HTR-8/SVneo (cell line): Measurements from ENCODE around the gene SMARCA5.
A peak's percentile ranks its signal among the peaks of the same experiment; 100 is the strongest.

Source experiments
- DNase-seq: peaks from one replicate; pipeline ENCODE4 v3.0.0; 2011; ENCODE audit warnings: low spot score, mixed read lengths; ENCODE audit not compliant: insufficient read length
- FAIRE-seq: peaks from 2 replicates; lab custom pipeline; 2011; peaks lifted over from hg19 to GRCh38; lab: Jason Lieb, UNC

Gene SMARCA5

GRCh38 chr4:143531380-143531779 lies 17.9 kb downstream of the SMARCA5 start:
- no peak for FAIRE-seq
- DNase-seq, result peak; percentile 10

DNA sequence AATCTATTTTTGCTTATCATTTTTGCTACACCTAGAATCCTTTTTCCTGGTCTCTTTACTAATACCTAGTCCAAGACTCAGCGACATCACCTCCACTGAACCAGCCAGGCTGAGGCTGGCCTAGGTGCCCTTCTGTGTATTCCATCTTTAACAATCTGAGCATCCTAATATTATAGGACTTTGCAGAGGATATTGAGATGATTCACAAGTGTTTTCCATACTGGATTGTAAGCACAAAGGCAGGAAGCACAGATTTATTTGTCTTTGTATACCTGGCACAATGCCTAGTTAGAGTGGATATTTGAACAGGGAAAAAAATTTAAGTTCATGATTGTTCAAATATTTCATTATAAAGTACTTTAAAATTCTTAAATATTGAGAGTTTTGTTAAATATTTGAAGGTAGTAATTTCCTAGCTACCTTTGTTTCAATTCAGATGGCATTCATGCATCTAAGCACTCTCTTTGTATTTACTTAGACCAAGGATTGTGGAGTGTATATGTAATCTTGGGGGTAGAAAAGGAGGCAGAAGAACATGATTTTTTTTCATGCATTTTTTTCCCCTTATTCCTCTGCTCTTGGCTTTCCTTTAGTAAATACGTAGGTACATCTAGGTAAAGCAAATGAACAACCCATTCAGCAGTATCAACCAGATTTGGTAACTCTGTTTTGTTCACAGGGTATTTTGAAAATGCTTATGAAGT lies 18.4 kb downstream of the SMARCA5 start:
- no peak for FAIRE-seq
- DNase-seq, result no peak

DNA sequence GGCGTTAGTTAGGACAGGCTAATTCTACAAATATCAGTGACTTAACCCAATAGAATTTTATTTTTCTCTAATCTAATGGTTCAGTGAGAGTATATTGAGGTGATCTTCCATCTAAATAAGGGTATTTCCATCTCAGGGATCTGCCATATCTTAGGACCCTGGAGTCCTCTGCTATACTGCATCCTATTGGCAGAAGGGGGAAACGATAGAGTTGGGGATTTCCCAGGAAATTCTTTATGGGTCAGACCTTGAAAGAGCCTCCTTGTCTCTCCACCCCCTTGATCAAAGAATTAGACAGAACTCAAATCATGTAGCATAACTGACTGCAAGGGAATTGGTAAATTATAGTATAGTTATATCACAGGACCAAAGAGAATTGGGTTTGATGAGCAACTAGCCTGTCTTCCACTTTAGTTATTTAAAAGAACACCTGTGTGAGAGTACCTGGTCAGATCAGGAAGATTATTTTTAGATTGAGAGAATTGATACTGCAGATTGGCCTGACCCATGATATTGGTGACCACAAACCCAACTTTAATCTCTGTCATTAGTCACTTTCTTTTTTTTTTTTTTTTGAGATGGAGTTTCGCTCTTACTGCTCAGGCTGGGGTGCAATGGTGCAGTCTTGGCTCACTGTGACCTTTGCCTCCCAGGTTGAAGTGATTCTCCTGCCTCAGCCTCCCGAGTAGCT lies 25.6 kb downstream of the SMARCA5 start:
- DNase-seq, result no peak
- no peak for FAIRE-seq

DNA sequence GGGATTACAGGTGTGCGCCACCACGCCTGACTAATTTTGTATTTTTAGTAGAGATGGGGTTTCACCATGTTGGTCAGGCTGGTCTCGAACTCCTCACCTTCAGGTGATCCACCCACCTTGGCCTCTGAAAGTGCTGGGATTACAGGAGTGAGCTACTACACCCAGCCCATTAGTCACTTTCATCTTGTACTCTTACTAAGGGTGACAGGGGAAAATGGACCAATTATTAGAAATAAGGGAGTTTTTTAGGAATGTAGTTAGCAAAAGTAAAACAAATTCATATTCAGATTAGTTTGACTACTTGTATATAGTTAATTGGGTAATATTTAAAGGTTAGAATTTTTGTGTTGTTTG lies 26.1 kb downstream of the SMARCA5 start:
- FAIRE-seq, result no peak

GRCh38 chr4:143549928-143550327 lies 36.4 kb downstream of the SMARCA5 start:
- DNase-seq, result no peak
- no peak for FAIRE-seq

More for the DNA sequence above, 26.1 kb downstream of the SMARCA5 start:
- no peak for DNase-seq

GRCh38 chr4:143554728-143555597 lies 41.5 kb downstream of the SMARCA5 start:
- DNase-seq (no peak), FAIRE-seq (no peak)

DNA sequence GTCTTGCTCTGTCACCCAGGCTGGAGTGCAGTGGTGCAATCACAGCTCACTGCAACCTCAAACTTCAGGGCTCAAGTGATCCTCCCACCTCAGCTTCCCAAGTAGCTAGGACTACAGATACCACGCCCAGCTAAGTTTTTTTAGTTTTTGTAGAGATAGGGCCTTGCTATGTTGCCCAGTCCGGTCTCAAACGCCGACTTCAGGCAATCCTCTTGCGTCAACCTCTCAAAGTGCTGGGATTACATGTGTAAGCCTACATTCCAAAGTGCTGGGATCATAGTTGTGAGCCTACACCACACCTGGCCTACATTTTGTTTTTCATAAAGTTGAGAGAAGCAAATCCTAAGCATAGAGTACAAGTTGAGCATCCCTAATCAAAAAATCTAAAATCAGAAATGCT lies 42.2 kb downstream of the SMARCA5 start:
- DNase-seq, result no peak
- no peak for FAIRE-seq

DNA sequence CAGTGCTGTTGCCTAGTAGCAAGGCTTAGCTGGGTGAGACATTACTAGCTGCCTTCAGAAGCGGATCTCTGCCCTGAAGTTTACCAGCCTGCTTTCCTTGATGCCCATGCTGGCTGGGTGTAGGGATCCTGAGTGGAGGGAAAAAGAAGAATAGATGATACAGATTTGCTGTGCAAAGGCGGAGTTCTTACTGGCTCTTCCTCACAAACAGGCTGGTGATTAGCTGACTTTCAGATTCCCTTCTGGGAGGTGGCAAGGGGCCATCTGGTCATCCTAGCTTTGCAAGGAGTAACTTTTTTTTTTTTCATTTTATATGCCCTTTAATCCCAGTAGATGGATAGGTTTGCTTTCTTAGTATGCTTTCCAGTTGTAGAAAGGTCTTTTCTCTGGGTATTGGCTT lies 44.8 kb downstream of the SMARCA5 start:
- no peak for DNase-seq
- no peak for FAIRE-seq

DNA sequence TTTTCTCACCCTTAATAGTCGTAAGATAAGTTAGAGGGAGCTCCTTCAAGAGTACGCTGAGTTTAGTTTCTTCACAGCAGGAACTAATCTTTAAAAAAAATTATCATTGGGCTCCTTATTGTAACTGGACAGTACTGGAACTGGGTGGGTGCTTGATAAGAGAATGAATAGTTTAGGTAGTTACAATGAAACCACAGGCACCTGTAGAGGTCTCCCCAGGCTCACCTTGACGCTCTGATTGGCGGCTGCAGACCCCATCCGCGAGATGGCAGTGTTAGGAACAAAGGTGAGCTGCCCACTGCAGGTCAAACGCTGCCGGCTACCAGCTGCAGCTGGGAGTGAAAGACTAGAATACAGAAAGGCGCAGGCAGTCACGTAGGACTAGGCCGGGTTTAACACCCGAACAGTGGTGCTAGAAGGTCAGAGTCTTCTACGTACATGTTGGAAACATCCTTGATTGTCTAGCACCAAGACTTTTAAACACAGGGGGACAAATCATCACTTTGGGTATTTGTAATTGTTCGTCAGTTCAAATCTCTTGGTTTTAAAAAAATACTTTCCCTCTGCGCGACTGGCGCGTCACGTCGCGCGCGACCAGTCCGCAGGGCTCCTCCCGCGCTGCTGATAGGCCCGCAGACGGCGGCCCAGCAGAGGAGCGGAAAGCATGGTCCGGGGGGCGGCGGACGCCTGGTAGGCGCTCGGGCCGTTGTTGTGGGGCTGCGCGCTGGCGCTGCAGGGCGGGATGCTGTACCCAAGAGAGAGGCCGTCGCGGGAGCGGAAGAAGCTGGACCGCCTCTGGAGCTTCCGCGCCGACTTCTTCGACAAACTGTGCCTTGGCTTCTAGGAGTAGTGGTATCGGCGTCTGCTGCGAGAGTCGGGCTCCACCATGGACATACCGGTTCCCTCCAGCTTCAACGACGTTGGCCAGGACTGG lies 45.6 kb downstream of the SMARCA5 start:
- no peak for DNase-seq
- FAIRE-seq, result no peak

DNA sequence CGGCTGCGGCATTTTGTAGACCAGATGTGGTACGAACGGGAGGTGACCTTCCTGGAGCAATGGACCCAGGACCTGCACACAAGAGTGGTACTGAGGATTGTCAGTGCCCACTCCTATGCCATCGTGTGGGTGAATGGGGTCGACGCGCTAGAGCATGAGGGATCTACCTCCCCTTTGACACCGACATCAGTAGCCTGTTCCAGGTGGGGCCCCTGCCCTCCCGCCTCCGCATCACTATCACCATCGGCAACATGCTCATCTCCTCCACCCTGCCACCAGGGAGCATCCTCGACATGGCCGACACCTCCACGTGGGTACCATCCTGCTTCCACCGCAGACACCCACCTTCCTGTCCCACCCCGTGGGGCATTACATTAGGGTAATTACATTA lies 46.2 kb downstream of the SMARCA5 start:
- DNase-seq, result no peak
- no peak for FAIRE-seq

DNA sequence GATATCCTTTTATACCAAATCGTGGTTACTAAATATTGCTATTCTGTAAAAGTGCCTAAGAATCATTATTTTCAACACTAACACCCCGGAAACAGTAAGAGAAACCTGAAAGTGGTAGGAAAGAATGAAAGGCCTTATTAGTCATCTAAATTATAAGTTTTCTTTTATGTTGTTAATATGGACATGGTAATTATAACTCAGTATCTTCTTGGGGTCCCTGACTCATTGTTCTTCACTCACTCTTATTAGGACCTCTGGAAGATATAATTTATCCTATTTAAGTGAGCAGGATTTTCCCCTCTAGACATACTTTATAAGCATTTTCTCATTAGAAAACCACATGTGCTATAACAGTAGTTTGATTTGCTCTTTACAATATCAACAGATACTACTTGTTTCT lies 51.0 kb downstream of the SMARCA5 start:
- no peak for FAIRE-seq
- no peak for DNase-seq

GRCh38 chr4:143575331-143575730 lies 61.8 kb downstream of the SMARCA5 start:
- FAIRE-seq (no peak), DNase-seq (no peak)

DNA sequence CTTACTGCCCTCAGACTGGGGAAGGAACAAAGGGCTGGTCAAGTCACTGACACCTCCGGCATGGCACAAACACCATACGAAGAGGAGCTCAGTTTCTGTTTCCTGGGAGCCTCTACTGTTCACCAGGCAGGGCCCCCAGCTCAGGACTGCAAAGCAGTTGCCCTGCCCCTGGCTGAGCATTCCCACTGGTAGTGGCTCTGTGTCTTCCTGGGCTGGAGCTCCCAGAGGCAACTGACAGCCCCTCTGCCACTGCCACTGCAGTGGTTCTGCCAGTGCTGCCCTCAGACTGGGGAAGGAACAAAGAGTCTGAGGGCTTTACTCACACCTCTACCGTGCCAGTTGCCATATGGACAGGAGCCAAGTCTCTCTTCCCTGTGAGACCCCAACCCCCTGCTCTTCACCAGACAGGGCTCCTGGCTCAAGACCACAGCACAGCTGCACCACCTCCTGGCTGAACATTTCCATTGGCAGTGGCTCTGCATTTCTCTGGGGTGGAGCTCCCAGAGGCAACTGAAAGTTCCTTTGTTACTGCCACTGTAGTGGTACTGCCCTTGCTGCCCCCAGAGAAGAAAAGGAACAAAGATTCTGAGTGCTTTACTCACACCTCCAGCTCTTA lies 67.9 kb downstream of the SMARCA5 start:
- no peak for DNase-seq
- FAIRE-seq, result no peak

DNA sequence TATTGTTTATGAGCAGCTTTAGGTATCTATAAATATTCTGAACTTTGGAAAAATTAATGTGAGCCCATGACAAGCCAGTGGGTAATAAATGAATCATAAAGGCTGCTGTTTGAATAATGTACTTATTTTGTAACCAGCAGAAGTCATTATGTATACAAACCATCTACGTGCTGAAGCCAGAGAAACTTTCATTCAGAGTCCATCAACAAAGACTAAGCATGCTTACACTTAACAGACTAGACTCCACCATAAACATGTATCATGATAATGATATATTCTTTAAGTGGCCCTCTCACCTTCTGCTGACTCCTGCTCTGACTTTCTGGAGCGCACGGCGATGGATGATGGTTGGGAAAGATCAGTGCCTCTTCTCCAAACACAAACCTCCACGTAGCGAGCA lies 72.0 kb downstream of the SMARCA5 start:
- DNase-seq (no peak), FAIRE-seq (no peak)

- no peak for FAIRE-seq
- DNase-seq, result peak; percentile 4
These were observed 72.6 kb downstream of the SMARCA5 start for GRCh38 chr4:143586080-143586479.

GRCh38 chr4:143587703-143588102 lies 74.2 kb downstream of the SMARCA5 start:
- DNase-seq, result no peak
- FAIRE-seq, result no peak

DNA sequence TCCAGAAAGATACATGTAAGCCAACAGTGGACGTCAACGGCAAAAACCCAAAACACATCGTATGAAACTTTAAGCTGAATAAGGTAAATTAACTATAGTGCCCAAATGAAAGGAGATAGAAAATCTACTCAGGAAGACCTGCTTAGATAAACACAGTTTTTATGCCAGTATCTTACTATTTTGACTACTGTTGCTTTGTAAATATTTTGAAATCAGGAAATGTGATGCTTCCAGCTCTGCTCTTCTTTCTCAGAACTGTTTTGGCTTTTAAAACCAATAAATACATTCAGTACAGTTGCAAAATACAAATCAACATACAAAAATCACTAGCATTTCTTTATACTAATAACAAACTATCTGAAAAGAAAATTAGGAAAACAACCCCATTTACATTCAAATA lies 83.8 kb downstream of the SMARCA5 start:
- FAIRE-seq (no peak), DNase-seq (no peak)

GRCh38 chr4:143598816-143599215 lies 85.3 kb downstream of the SMARCA5 start:
- no peak for FAIRE-seq
- DNase-seq, result no peak

GRCh38 chr4:143599827-143600226 lies 86.3 kb downstream of the SMARCA5 start:
- FAIRE-seq (no peak), DNase-seq (no peak)

GRCh38 chr4:143606480-143606879 lies 93.0 kb downstream of the SMARCA5 start:
- FAIRE-seq (no peak), DNase-seq (no peak)
